Smooth muscle cell (in vitro differentiated cells): Measurements from ENCODE around the gene SPRR1A. TPM values are rescaled to one million over a fixed set of nuclear protein-coding genes. Genes with fewer than 3 reads are reported as not detected.

Experiments
- DNase-seq: peaks from one replicate; lab custom pipeline; 2025; ENCODE audit not compliant: unreplicated experiment; lab: John Stamatoyannopoulos, UW
- H2AFZ ChIP-seq: fragments of 200-600 bp; sonication (generic); 2 replicates; pipeline ENCODE4 v1.6.0; 2016; ENCODE audit warnings: antibody characterized with exemption, low read depth, mild to moderate bottlenecking
- H3F3A ChIP-seq: fragments of 200-600 bp; sonication (generic); 2 replicates; pipeline ENCODE4 v1.6.0; 2017; ENCODE audit warnings: antibody characterized with exemption, low read depth
- H3K27ac ChIP-seq: fragments of 200-600 bp; sonication (generic); 2 replicates; pipeline ENCODE4 v1.5.1; 2016; ENCODE audit warnings: low read depth, mild to moderate bottlenecking
- H3K27me3 ChIP-seq: fragments of 200-600 bp; sonication (generic); 2 replicates; pipeline ENCODE4 v1.6.1; 2016; ENCODE audit warnings: low read depth, mild to moderate bottlenecking
- H3K36me3 ChIP-seq: fragments of 200-600 bp; sonication (generic); 2 replicates; pipeline ENCODE4 v1.5.1; 2016; ENCODE audit warnings: low read depth
- H3K4me1 ChIP-seq: fragments of 200-600 bp; sonication (generic); 2 replicates; pipeline ENCODE4 v1.5.1; 2016; ENCODE audit warnings: low read depth
- H3K4me2 ChIP-seq: fragments of 200-600 bp; sonication (generic); 2 replicates; pipeline ENCODE4 v1.6.0; 2016; ENCODE audit warnings: mild to moderate bottlenecking
- H3K4me3 ChIP-seq: fragments of 200-600 bp; sonication (generic); 2 replicates; pipeline ENCODE4 v1.5.1; 2016; ENCODE audit warnings: mild to moderate bottlenecking
- H3K79me2 ChIP-seq: fragments of 200-600 bp; sonication (generic); 2 replicates; pipeline ENCODE4 v1.6.0; 2016; ENCODE audit warnings: low read depth, mild to moderate bottlenecking
- H3K9ac ChIP-seq: fragments of 200-600 bp; sonication (generic); 2 replicates; pipeline ENCODE4 v1.6.0; 2016; ENCODE audit warnings: low read depth
- H3K9me3 ChIP-seq: fragments of 200-600 bp; sonication (generic); replicated peaks from 2 replicates; pipeline ENCODE4 v1.5.1; 2016; ENCODE audit warnings: low read depth
- H4K20me1 ChIP-seq: fragments of 200-600 bp; sonication (generic); 2 replicates; pipeline ENCODE4 v1.6.0; 2016; ENCODE audit warnings: low read depth
- CTCF ChIP-seq: fragments of 200-600 bp; sonication (generic); IDR thresholded peaks from 2 replicates; pipeline ENCODE4 v1.5.1; 2017; ENCODE audit warnings: borderline replicate concordance, mild to moderate bottlenecking, antibody characterized with exemption; ENCODE audit not compliant: insufficient read depth, poor library complexity, severe bottlenecking
- WGBS: methylation state at CpG from one replicate; pipeline ENCODE4 v1.1.7; 2016; ENCODE audit warnings: low lambda C conversion rate; 5-methylcytosine and 5-hydroxymethylcytosine counted together
- polyA plus RNA-seq: library from polyadenylated mRNA; unstranded; fragments of >200 nt; fragmentation: Nextera tagmentation; extraction: Ambion mirVana; gene quantifications from 2 replicates; pipeline ENCODE4 v1.2.1, GENCODE V29; 2016
- total RNA-seq: library from RNA; depleted of rRNA; stranded (reverse); fragments of >200 nt; gene quantifications from 2 replicates; pipeline ENCODE4 v1.2.3, GENCODE V29; 2014

SPRR1A gene
- total and polyA plus RNA-seq, 2 experiments from 2014 or later = 18.0 TPM; not detected in 1

DNA sequence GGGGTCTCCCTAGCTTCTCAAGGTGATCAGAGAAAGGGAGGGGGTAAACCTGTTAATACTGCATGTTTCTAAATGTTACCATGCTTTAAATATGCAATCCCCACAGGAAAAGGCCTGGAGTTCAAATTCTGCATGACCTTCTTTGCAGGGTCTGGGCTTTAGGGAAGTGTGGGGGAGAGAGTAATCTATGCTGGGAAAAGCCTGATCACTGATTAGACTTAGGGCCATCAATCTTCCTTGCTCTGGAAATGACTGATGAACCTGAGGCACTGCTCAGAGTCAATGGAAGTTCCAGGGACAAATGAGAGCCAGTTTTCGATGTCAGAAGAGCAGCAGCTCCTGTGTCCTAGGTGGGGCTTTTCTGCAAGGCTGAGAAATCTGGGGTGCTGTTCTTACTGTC, 3.2 kb upstream of the SPRR1A start:
- Histone ChIP-seq H3K27ac (no peak overlapping the region), H3K4me1 (no peaks in the 10 kb centered on the region), H3K79me2 (no peaks in the 10 kb centered on the region), H3K27me3 (no peaks in the 10 kb centered on the region), H2AFZ (no peak overlapping the region), H3K9ac (no peak overlapping the region), H3K9me3 (no peaks in the 10 kb centered on the region), H3F3A (no peaks in the 10 kb centered on the region), H3K4me2 (no peak overlapping the region), H3K4me3 (no peak overlapping the region), H3K36me3 (no peaks in the 10 kb centered on the region), H4K20me1 (no peaks in the 10 kb centered on the region)
- TF ChIP-seq CTCF = no peak
- WGBS = 74% methylated on average over 1 of the region's 1 CpG
- DNase-seq = no peak

- no peak for DNase-seq
- H3K27me3 ChIP-seq = no peaks in the 10 kb centered on the region
- H3K4me3 ChIP-seq = no peak overlapping the region
- no peak overlapping the region for H3K27ac ChIP-seq
- H3K36me3 ChIP-seq = no peaks in the 10 kb centered on the region
- H3K9me3 ChIP-seq = no peaks in the 10 kb centered on the region
- TF ChIP-seq CTCF = no peak
- no peaks in the 10 kb centered on the region for H3K79me2 ChIP-seq
- no peak overlapping the region for H2AFZ ChIP-seq
- H3K9ac ChIP-seq = no peak overlapping the region
- H3K4me1 ChIP-seq = no peaks in the 10 kb centered on the region
- no peaks in the 10 kb centered on the region for H4K20me1 ChIP-seq
- no peaks in the 10 kb centered on the region for H3F3A ChIP-seq
- H3K4me2 ChIP-seq = no peak overlapping the region
- 67% methylated on average over 6 of the region's 6 CpGs for WGBS
These were observed 2.6 kb upstream of the SPRR1A start for GRCh38 chr1:152981146-152981871.

DNA sequence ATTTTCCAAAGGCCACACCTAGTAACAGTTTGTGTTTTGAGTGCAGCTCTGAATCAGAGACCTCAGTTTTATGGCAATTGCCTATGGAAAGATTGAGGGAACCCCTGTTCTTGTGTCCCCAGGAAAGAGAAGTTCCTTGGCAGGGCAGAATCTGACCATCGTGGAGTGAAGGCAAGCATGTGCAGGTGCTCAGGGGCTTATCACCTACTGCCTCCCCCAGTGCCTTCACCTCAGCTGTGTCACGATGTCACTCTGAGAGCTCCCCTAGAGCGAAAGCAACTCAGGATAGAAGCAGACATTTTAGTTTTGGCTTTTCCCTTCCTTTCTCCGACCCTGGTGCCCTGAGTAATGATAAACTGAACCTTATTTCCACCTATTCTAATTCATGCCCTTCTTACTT, 1.8 kb upstream of the SPRR1A start:
- Histone ChIP-seq H4K20me1 (no peaks in the 10 kb centered on the region), H2AFZ (no peak overlapping the region), H3K27me3 (no peaks in the 10 kb centered on the region), H3K9ac (no peak overlapping the region), H3K36me3 (no peaks in the 10 kb centered on the region), H3K4me2 (no peak overlapping the region), H3F3A (no peaks in the 10 kb centered on the region), H3K27ac (no peak overlapping the region), H3K79me2 (no peaks in the 10 kb centered on the region), H3K9me3 (no peaks in the 10 kb centered on the region), H3K4me1 (no peaks in the 10 kb centered on the region), H3K4me3 (no peak overlapping the region)
- 67% methylated on average over 4 of the region's 4 CpGs for WGBS
- DNase-seq = no peak
- TF ChIP-seq CTCF = no peak

GRCh38 chr1:152983234-152983633, 647 bp upstream of the SPRR1A start:
- H2AFZ ChIP-seq = no peak overlapping the region
- H3K9me3 ChIP-seq = no peaks in the 10 kb centered on the region
- H4K20me1 ChIP-seq = no peaks in the 10 kb centered on the region
- no peak for TF ChIP-seq CTCF
- no peak overlapping the region for H3K4me2 ChIP-seq
- no peaks in the 10 kb centered on the region for H3K36me3 ChIP-seq
- no peak overlapping the region for H3K27ac ChIP-seq
- H3F3A ChIP-seq = no peaks in the 10 kb centered on the region
- DNase-seq = no peak
- no peaks in the 10 kb centered on the region for H3K79me2 ChIP-seq
- H3K4me3 ChIP-seq = no peak overlapping the region
- H3K4me1 ChIP-seq = no peaks in the 10 kb centered on the region
- H3K9ac ChIP-seq = no peak overlapping the region
- H3K27me3 ChIP-seq = no peaks in the 10 kb centered on the region
